KMS-11 (cell line): ENCODE results near the gene AGPAT3.

Experiments used
- H2AFZ ChIP-seq: fragments of 200-600 bp; sonication (generic); 2 replicates; pipeline ENCODE4 v1.6.1; 2016; ENCODE audit warnings: antibody characterized with exemption, mixed run types, low read depth
- H3K27ac ChIP-seq: fragments of 200-600 bp; sonication (generic); 2 replicates; pipeline ENCODE4 v1.6.1; 2016; ENCODE audit warnings: mild to moderate bottlenecking, mixed run types
- H3K27me3 ChIP-seq: fragments of 200-600 bp; sonication (generic); 2 replicates; pipeline ENCODE4 v1.6.1; 2017; ENCODE audit warnings: mild to moderate bottlenecking, low read depth, mixed run types, moderate library complexity; ENCODE audit not compliant: insufficient read depth
- H3K36me3 ChIP-seq: fragments of 200-600 bp; sonication (generic); 2 replicates; pipeline ENCODE4 v1.6.1; 2017; ENCODE audit warnings: mild to moderate bottlenecking, mixed run types; ENCODE audit not compliant: insufficient read depth
- H3K4me1 ChIP-seq: fragments of 200-600 bp; sonication (generic); 2 replicates; pipeline ENCODE4 v1.6.1; 2016; ENCODE audit warnings: mild to moderate bottlenecking, low read depth, mixed run types; ENCODE audit not compliant: poor library complexity, severe bottlenecking
- H3K4me2 ChIP-seq: fragments of 200-600 bp; sonication (generic); 2 replicates; pipeline ENCODE4 v1.7.0; 2016; ENCODE audit warnings: mild to moderate bottlenecking, mixed run types
- H3K4me3 ChIP-seq: fragments of 200-600 bp; sonication (generic); IDR thresholded peaks from 2 replicates; pipeline ENCODE4 v1.6.1; 2017; ENCODE audit warnings: low read depth, low read length, mixed read lengths; ENCODE audit not compliant: insufficient read depth
- H3K79me2 ChIP-seq: fragments of 200-600 bp; sonication (generic); 2 replicates; pipeline ENCODE4 v1.6.1; 2016; ENCODE audit warnings: low read depth, mixed run types; ENCODE audit not compliant: insufficient read depth
- H3K9ac ChIP-seq: fragments of 200-600 bp; sonication (generic); 2 replicates; pipeline ENCODE4 v1.6.1; 2016; ENCODE audit warnings: mild to moderate bottlenecking, mixed run types
- H4K20me1 ChIP-seq: fragments of 200-600 bp; sonication (generic); 2 replicates; pipeline ENCODE4 v1.6.1; 2016; ENCODE audit warnings: mild to moderate bottlenecking, mixed run types; ENCODE audit not compliant: insufficient read depth
- CTCF ChIP-seq: fragments of 200-600 bp; sonication (generic); conservative IDR thresholded peaks from 2 replicates; pipeline ENCODE4 v1.6.1; 2017; ENCODE audit warnings: low read depth, mild to moderate bottlenecking, antibody characterized with exemption, low read length, moderate library complexity, mixed read lengths

The AGPAT3 gene

GRCh38 chr21:43965911-43966585 lies 101.0 kb downstream of the AGPAT3 start:
- no peak overlapping the region for H3K9ac ChIP-seq
- H3K27me3 ChIP-seq: no peaks in the 10 kb centered on the region
- TF ChIP-seq CTCF: no peak
- H4K20me1 ChIP-seq: no peaks in the 10 kb centered on the region
- no peak overlapping the region for H2AFZ ChIP-seq
- no peaks in the 10 kb centered on the region for H3K4me1 ChIP-seq
- H3K79me2 ChIP-seq: no peaks in the 10 kb centered on the region
- peaks cover 3% of the 10 kb centered on the region; the same call in 1 of the 2 replicates for H3K36me3 ChIP-seq
- no peak overlapping the region for H3K4me3 ChIP-seq
- no peak overlapping the region for H3K27ac ChIP-seq
- H3K4me2 ChIP-seq: no peak overlapping the region

GRCh38 chr21:43966946-43967512 lies 102.0 kb downstream of the AGPAT3 start:
- no peak overlapping the region for H3K27ac ChIP-seq
- H3K27me3 ChIP-seq: no peaks in the 10 kb centered on the region
- H3K4me2 ChIP-seq: no peak overlapping the region
- no peak overlapping the region for H2AFZ ChIP-seq
- H4K20me1 ChIP-seq: no peaks in the 10 kb centered on the region
- TF ChIP-seq CTCF: no peak
- no peaks in the 10 kb centered on the region for H3K79me2 ChIP-seq
- H3K4me1 ChIP-seq: no peaks in the 10 kb centered on the region
- no peak overlapping the region for H3K9ac ChIP-seq
- no peak overlapping the region for H3K4me3 ChIP-seq
- H3K36me3 ChIP-seq: 0 out of 2 replicates have a peak, but pooled peaks cover 5% of the 10 kb centered on the region

- no peak overlapping the region for H2AFZ ChIP-seq
- H3K4me1 ChIP-seq: no peaks in the 10 kb centered on the region
- 0 out of 2 replicates have a peak, but pooled peaks cover 5% of the 10 kb centered on the region for H3K36me3 ChIP-seq
- no peak overlapping the region for H3K9ac ChIP-seq
- no peaks in the 10 kb centered on the region for H3K79me2 ChIP-seq
- no peak overlapping the region for H3K27ac ChIP-seq
- H3K4me3 ChIP-seq: no peak overlapping the region
- H3K27me3 ChIP-seq: no peaks in the 10 kb centered on the region
- no peaks in the 10 kb centered on the region for H4K20me1 ChIP-seq
- no peak overlapping the region for H3K4me2 ChIP-seq
- no peak for TF ChIP-seq CTCF
Measured at GRCh38 chr21:43967981-43968380, 103.0 kb downstream of the AGPAT3 start.

- no peak overlapping the region for H3K27ac ChIP-seq
- no peaks in the 10 kb centered on the region for H3K79me2 ChIP-seq
- no peak overlapping the region for H3K4me3 ChIP-seq
- H3K36me3 ChIP-seq: 0 out of 2 replicates have a peak, but pooled peaks cover 5% of the 10 kb centered on the region
- no peaks in the 10 kb centered on the region for H3K27me3 ChIP-seq
- no peak overlapping the region for H3K9ac ChIP-seq
- H3K4me1 ChIP-seq: no peaks in the 10 kb centered on the region
- no peak overlapping the region for H2AFZ ChIP-seq
- no peak for TF ChIP-seq CTCF
- H4K20me1 ChIP-seq: no peaks in the 10 kb centered on the region
- H3K4me2 ChIP-seq: no peak overlapping the region
Measured at GRCh38 chr21:43968410-43969114, 103.5 kb downstream of the AGPAT3 start.
